Heart left ventricle (tissue), 16 donors: ENCODE results near the gene NKX1-2. TPM values are rescaled to one million over a fixed set of nuclear protein-coding genes. Genes with fewer than 3 reads are reported as not detected.

ENCODE experiments used
- ATAC-seq, 4 donors: fragments of 200-7000 bp; cut with Tn5 transposase; one replicate each; pipeline ENCODE4 v1.9.1; 2020 to 2022; ENCODE audit warnings: moderate library complexity in 4 of 4, mild to moderate bottlenecking in 3 of 4, moderate number of reproducible peaks in 1 of 4
- DNase-seq, 5 donors: peaks; one replicate each; pipeline ENCODE4 v3.0.0-alpha.2; 2020
- H3K27ac ChIP-seq, 12 donors: fragments of 200-600 bp; sonication (generic) in 4 of 12; one replicate each; pipeline versions ENCODE4 v1.5.0 to v1.8.0; 2016 to 2022; ENCODE audit warnings: mild to moderate bottlenecking in 2 of 12
- H3K27me3 ChIP-seq, 9 donors: fragments of 200-600 bp; sonication (generic) in 2 of 9; one replicate each; pipeline versions ENCODE4 v1.5.1 to v1.8.0; 2016 to 2022; ENCODE audit warnings: mild to moderate bottlenecking in 3 of 9
- H3K36me3 ChIP-seq, 9 donors: fragments of 200-600 bp; sonication (generic) in 2 of 9; one replicate each; pipeline versions ENCODE4 v1.5.0 to v1.8.0; 2018 to 2022; ENCODE audit warnings: mild to moderate bottlenecking in 2 of 9
- H3K4me1 ChIP-seq, 12 donors: fragments of 200-600 bp; sonication (generic) in 4 of 12; one replicate each; pipeline versions ENCODE4 v1.5.0 to v1.8.0; 2016 to 2022; ENCODE audit warnings: mild to moderate bottlenecking in 3 of 12
- H3K4me3 ChIP-seq, 12 donors: fragments of 200-600 bp; sonication (generic) in 4 of 12; one replicate each; pipeline versions ENCODE4 v1.5.0 to v1.8.0; 2017 to 2022; ENCODE audit warnings: mild to moderate bottlenecking in 9 of 12, moderate library complexity in 4 of 12
- H3K9me3 ChIP-seq, 12 donors: fragments of 200-600 bp; sonication (generic) in 4 of 12; one replicate each; pipeline versions ENCODE4 v1.5.0 to v1.8.0; 2016 to 2022; ENCODE audit warnings: mild to moderate bottlenecking in 1 of 12
- CTCF ChIP-seq, 12 donors: fragments of 200-600 bp; sonication (generic) in 4 of 12; IDR thresholded peaks; one replicate each; pipeline versions ENCODE4 v1.5.0 to v1.8.0; 2018 to 2022; ENCODE audit warnings: antibody characterized with exemption in 12 of 12, mild to moderate bottlenecking in 5 of 12
- POLR2A ChIP-seq, 2 donors: fragments of 450-650 bp; IDR thresholded peaks; one replicate each; pipeline ENCODE4 v1.6.1; 2017; ENCODE audit warnings: antibody characterized with exemption in 2 of 2, mild to moderate bottlenecking in 2 of 2, moderate library complexity in 2 of 2
- WGBS, 4 donors: extraction: QIAGEN DNeasy Blood & Tissue Kit in 2 of 4; methylation state at CpG; one replicate each; pipeline versions ENCODE4 v1.1.5 to v1.1.7; 2013 to 2018; 5-methylcytosine and 5-hydroxymethylcytosine counted together
- intact Hi-C, 10 donors: fragments of 100-400 bp; cut with DNase I; formaldehyde crosslinking; loops; one replicate each; pipeline versions ENCODE4 v1.11.1 to v1.14.2; 2022
- polyA plus RNA-seq, 2 donors: library from polyadenylated mRNA; stranded (reverse); fragments of 200-250 nt; gene quantifications; one replicate each; pipeline ENCODE4 v1.2.3, GENCODE V29; 2013
- total RNA-seq, 9 donors: library from RNA; depleted of rRNA in 2 of 9; stranded (reverse); fragments of >200 nt in 2 of 9; fragmentation: NEBNext Ultra II Directional in 3 of 9; extraction: Animal tissue kit (Norgen Biotek cat#: 25700) in 3 of 9; gene quantifications; one replicate each; pipeline versions ENCODE4 v1.1.0 to v1.2.4, GENCODE V29; 2016 to 2023
- donor health status: ischemic (EF 13 %, LVEDD 7.1; RV severe dilation, severe dysfunction).
- donor health status: healthy with polysubstance abuse.
- donor health status: DM: no; HTN: yes; CAD: no.
- donor health status: DM: no; HTN: no; CAD: no.
- donor health status: ischemic (EF 25% LVEDD 6.9; RV normal size, moderate dysfunction).
- donor health status: ischemic (EF 25% LVEDD 5.7; RV mildly dilated, moderate dysfunction).
- donor health status: healthy.
- donor health status: DM: yes; HTN: yes; CAD: no.
- donor health status: ischemic (EF 35%, LVEDD 5.7; RV mildly dilated, moderate dysfunction).
- donor health status: nonischemic (EF 11% LVEDD 7.7; RV severe dilation, severe dysfunction).
- donor health status: DM: yes; HTN: yes; CAD: no.
- donor health status: PGD.
- donor health status: ischemic (EF 29% LVEDD 5.4; RV normal size, mild dysfunction).
- donor health status: nonischemic (EF 23%, LVEDD 6.1; RV moderate dilation, normal function).

NKX1-2 gene
- total and polyA plus RNA-seq, 11 donors = not detected

- intact Hi-C loops = no loop called here
- 94 to 97% (median 94%) methylated on average over 14 of the region's 14 CpGs for WGBS, 4 donors
- ATAC-seq = no peak
- DNase-seq = no peak
- H3K36me3 ChIP-seq = peaks cover 0 to 5% (median 0%) of the 10 kb centered on the region in 9 donors
- no peak overlapping the region for H3K4me3 ChIP-seq
- TF ChIP-seq CTCF (IDR thresholded peaks at IDR 0.05) (no peak), POLR2A (IDR thresholded peaks at IDR 0.05) (no peak)
- H3K9me3 ChIP-seq = peaks cover 0 to 9% (median 0%) of the 10 kb centered on the region in 12 donors
- H3K4me1 ChIP-seq = peaks cover 0 to 13% (median 0%) of the 10 kb centered on the region in 12 donors
- H3K27ac ChIP-seq = no peak overlapping the region
- no peaks in the 10 kb centered on the region for H3K27me3 ChIP-seq
Measured at GRCh38 chr10:124496150-124496549, 46.3 kb upstream of the NKX1-2 start.

- 92 to 97% (median 96%) methylated on average over 11 of the region's 11 CpGs for WGBS, 4 donors
- H3K27me3 ChIP-seq = no peaks in the 10 kb centered on the region
- H3K4me3 ChIP-seq = no peak overlapping the region
- H3K27ac ChIP-seq = no peak overlapping the region
- TF ChIP-seq CTCF (IDR thresholded peaks at IDR 0.05) (no peak), POLR2A (IDR thresholded peaks at IDR 0.05) (no peak)
- ATAC-seq (no peak), DNase-seq (no peak)
- peaks cover 0 to 3% (median 0%) of the 10 kb centered on the region in 9 donors for H3K36me3 ChIP-seq
- H3K4me1 ChIP-seq = peaks cover 0 to 13% (median 0%) of the 10 kb centered on the region in 12 donors
- intact Hi-C loops = no loop called here
- H3K9me3 ChIP-seq = peaks cover 0 to 5% (median 0%) of the 10 kb centered on the region in 12 donors
Measured at GRCh38 chr10:124495725-124496124, 45.9 kb upstream of the NKX1-2 start.

GRCh38 chr10:124495162-124495561, 45.3 kb upstream of the NKX1-2 start:
- intact Hi-C loops = no loop called here
- TF ChIP-seq POLR2A (IDR thresholded peaks at IDR 0.05) (no peak), CTCF (IDR thresholded peaks at IDR 0.05) (no peak)
- 91 to 98% (median 94%) methylated on average over 6 to 7 of the region's 7 CpGs for WGBS, 4 donors
- ATAC-seq = no peak
- no peaks in the 10 kb centered on the region for H3K9me3 ChIP-seq
- H3K36me3 ChIP-seq = peaks cover 0 to 3% (median 0%) of the 10 kb centered on the region in 9 donors
- peaks cover 0 to 13% (median 0%) of the 10 kb centered on the region in 12 donors for H3K4me1 ChIP-seq
- no peak for DNase-seq
- H3K27ac ChIP-seq = no peak overlapping the region
- no peaks in the 10 kb centered on the region for H3K27me3 ChIP-seq
- H3K4me3 ChIP-seq = no peak overlapping the region

GRCh38 chr10:124494046-124494807, 44.4 kb upstream of the NKX1-2 start:
- peaks cover 0 to 13% (median 0%) of the 10 kb centered on the region in 12 donors for H3K4me1 ChIP-seq
- H3K36me3 ChIP-seq = peaks cover 0 to 3% (median 0%) of the 10 kb centered on the region in 9 donors
- ATAC-seq = no peak
- H3K27me3 ChIP-seq = no peaks in the 10 kb centered on the region
- WGBS, 4 donors = 62 to 73% (median 72%) methylated on average over 14 to 16 of the region's 16 CpGs
- H3K27ac ChIP-seq = peak overlapping the region in 1 of 12 donors; percentile 21
- no peaks in the 10 kb centered on the region for H3K9me3 ChIP-seq
- TF ChIP-seq POLR2A (IDR thresholded peaks at IDR 0.05) = no peak
- TF ChIP-seq CTCF (IDR thresholded peaks at IDR 0.05) = no peak
- no peak for DNase-seq
- peak overlapping the region in 1 of 12 donors; percentile 25 for H3K4me3 ChIP-seq
- intact Hi-C loops = no loop called here
